CD4-positive, alpha-beta T cell treated with Interleukin-15 for 4 hours (primary cell): Measurements from ENCODE around the gene PBOV1.

Experiments used
- DNase-seq: peaks from one replicate; pipeline ENCODE4 v3.0.0-alpha.2; 2020; ENCODE audit warnings: low spot score

Gene PBOV1

DNA sequence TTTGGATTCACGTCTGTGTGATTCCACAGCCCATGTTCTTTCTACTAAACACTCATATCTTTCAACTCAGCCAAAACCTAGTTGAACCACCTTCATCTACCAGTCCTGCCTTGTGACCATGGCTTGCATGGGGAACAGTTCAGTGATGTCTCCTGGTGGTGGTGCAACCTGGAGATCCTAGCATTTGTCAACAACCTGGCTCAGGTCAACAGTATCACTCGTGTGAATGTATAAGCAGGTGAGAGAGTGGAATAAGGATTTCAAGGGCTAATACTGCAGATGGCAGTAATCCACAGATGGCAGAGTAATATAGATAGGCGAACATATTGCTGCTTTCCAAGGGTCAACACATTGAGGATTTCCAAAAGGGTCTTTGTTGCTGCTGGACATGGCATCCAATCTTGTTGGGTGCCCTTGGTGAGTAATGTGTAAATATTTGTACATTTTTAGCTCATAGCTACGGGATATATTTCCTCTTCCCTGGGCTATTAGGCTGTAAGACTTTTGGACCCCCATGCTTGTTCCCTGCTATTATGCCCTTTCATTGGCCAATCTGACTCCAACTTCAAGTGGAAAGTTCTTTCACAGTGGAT lies 13.4 kb downstream of the PBOV1 start:
- no peak for DNase-seq

DNA sequence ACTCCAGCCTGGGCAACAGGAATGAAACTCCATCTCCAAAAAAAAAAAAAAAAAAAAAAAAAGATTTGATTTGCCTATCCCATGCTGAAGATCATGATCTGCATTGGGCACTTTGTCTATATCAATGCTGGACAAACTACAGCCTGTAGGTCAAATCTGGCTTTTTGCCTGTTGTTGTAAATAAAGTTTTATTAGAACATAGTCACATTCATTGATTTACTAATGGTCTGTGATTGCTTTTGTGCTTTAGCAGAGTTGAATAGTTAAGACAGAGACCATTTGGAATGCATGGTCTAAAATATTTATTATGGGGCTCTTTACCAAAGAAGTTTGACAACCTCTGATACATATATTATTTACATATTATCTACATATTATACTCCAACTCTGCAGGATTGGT lies 14.0 kb downstream of the PBOV1 start:
- DNase-seq, result no peak

DNA sequence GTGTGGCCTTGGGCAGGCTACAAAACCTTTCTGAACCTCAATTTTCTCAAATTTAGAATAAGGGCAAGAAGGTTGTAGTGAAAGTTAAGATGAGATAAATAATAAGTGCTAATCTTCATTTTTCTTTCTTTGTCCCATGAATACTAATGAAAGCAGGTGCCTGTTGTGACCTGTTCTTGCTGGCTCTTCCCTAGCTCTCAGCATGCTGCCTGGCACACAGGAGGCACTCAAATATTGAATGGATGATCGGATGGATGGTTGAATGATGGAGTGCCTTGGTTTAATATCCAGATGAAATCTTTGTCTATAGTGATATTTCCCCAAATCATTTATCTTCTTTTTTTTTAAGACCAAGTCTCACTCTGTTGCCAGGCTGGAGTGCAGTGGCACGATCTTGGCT lies 15.0 kb downstream of the PBOV1 start:
- DNase-seq, result no peak

DNA sequence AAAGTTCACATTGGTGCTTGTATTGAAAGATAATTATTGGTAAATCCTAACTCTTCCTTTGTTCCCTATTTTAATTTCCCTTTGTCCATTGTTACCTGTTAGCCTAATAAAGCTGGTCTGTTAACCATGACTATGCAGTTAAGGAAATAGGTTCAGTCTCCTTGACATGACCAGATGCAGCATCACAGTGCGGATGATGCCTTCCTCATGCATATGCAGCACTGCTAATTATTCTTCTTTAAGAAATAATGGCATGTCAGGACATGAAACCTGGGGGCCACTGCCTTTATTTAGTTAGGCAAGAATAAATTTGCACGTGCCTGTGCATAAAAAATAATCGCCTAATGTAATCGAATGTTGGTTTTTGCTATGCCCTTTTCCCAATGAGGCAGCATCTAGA lies 16.5 kb downstream of the PBOV1 start:
- no peak for DNase-seq

DNA sequence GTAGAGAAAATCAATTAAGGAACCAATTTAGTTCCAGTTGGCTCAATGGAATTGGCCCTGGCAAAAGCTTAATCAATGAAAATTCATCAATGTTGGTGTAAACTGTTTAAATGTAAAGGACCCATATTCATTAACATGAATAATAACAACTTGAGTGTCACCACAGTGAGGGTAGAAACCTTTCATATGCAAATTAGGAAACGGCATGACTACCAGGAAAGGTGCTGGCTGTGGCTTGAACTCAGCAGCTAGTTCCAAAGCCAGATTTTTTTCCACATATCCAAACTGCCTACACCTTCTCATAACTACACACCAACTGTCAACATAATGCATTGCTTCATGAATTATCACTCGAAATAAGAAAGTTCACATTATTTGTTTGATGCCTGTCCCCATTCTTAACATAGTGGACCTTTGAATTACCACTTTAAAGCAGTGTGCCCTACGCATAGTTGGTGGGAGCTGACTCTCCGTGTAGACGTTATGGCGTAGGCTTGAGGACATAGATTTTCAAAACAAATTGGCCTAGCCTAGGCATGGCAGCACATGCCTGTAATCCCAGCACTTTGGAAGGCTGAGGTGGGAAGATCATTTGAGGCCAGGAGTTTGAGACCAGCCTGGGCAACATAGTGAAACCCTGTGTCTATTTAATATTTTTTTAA lies 19.7 kb downstream of the PBOV1 start:
- DNase-seq, result no peak

DNA sequence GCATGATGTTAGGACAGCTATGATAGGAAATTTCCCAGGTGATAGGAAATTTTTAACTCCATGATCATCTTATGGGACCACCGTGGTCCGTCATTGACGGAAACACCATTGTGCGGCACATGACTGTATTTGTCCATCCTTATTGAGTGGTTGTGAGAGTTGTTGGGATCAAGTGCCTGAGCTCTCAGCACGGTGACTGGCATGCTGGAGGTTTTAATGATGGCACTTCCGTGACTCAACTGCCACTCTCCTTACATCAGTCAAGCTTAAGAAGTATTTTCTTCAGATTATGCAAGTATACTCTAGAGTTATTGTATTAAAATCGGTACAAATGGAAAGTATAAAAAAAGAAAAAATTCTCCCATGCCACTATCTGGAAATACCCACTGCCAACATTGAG lies 20.7 kb downstream of the PBOV1 start:
- no peak for DNase-seq

DNA sequence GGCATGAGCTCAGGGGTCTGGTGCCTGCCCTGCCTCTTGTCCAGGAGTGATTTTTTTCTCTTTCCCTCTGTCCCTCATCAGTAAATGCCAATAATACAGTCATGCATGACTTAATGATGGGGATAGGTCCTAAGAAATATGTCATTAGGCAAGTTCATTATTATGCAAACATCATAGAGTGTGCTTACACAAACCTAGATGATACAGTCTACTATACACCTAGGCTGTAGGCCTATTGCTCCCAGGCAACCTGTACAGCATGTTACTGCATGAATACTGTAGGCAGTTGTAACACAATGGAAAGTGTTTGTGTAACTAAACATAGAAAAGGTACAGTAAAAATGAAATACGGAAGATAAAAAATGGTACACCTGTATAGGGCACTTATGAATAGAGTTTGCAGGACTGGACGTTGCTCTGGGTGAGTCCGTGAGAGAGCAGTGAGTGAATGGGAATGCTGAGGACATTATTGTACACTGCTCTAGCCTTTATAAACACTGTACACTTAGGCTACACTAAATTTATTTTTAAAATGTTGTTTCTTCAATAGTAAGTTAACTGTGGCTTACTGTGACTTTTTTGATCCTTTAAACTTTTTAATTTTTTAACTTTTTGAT lies 22.1 kb downstream of the PBOV1 start:
- DNase-seq, result no peak

DNA sequence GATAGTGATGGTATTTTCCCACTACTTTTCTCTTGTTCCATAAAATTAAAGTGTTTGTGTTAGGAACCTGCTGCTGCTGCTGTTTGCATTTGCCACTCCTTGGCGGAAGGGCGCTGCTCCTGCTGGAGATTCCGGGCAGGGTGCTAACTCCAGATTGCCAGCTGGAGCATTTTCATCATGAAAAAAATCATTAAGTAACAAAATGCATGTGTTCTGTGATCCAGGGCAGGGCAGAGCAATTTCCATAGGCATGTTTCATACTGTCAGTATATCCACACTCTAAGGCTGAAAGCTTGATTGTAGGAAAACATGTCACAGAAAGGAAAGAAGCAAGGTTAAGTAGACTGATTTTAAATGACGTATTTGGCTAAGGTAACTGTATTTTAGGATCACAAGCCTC lies 24.0 kb downstream of the PBOV1 start:
- no peak for DNase-seq

DNA sequence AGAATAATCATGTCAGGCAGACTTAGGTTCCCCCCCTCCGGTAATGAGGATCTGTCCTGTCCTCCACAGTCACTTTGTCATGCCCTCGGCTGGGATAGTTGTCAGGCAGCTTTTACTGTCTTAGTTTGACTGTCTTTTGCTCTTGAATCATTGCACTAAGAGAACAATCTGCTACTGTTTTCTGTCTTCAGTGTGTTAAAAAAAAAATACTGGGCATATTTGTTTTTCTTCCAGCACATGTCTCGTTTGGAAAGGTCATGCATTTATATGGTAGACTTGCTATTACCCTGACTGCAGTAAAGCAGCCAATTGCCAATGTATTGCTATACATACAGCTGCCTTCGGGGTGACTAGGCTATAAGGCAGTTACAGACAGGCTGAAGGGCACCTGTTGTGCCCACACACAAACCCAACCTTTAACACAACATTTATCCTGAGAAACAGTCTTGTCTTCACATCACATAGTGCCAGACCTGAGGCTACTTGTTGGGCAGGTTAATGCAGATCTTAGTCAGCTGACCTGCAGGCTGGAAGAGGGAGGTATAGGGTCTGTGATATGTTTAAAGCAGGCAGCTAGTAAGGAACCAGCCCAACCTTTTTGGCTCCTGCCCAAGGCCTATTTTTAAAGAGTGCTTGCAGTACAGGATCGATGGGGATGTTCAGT lies 29.9 kb downstream of the PBOV1 start:
- no peak for DNase-seq

DNA sequence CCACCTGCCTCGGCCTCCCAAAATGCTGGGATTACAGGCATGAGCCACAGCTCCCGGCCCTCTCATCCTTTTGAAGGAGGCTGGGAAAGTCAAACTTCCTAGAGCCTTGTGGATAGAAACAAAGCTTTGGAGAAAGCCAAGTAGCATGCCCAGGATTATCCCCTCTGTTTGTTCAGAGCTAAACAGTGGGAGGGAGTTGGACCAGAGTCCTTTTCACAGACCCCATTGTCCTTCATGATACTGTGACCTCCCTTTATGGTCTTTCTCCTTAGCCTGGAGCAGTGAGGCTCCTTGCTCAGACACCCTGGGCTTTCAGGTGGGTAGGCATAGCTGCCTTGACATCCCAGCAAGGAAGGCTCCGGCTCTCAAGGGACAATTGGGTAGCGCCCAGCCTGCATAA lies 31.1 kb downstream of the PBOV1 start:
- no peak for DNase-seq

DNA sequence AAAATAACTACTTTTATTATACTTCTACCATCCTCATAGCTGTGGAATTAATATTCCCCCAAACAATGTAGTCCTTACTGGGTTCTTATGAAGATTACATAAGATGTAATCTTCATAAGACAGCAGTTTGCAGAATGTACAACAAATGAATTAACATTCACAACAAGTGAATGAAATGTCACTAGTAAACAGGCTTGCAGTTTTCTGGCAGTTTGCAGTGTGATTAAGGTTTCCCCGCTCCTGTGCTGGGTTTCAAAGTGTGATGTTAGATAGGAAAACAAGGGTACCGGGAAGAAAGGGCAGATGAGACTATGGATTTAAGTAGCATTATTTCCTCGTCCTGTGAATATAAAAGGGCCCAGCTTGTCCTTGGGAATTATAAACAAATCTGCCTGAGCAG lies 34.1 kb downstream of the PBOV1 start:
- DNase-seq, result no peak

DNA sequence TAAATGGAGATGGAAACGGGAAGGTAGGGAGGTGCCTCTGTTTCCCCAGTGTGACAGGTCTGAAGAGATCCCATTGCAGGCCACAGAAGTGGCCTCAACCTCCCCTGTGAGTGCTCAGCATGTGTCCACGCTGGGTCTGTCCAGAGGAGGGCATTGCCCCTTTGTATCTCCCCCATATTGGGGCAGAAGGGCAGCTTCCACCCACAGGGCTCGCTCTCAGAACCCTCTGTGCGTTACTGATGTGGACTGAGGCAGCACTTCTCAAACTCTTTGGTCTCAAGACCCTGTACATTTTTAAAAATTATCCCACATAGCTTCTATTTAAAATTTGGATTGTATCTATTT lies 34.5 kb downstream of the PBOV1 start:
- no peak for DNase-seq

DNA sequence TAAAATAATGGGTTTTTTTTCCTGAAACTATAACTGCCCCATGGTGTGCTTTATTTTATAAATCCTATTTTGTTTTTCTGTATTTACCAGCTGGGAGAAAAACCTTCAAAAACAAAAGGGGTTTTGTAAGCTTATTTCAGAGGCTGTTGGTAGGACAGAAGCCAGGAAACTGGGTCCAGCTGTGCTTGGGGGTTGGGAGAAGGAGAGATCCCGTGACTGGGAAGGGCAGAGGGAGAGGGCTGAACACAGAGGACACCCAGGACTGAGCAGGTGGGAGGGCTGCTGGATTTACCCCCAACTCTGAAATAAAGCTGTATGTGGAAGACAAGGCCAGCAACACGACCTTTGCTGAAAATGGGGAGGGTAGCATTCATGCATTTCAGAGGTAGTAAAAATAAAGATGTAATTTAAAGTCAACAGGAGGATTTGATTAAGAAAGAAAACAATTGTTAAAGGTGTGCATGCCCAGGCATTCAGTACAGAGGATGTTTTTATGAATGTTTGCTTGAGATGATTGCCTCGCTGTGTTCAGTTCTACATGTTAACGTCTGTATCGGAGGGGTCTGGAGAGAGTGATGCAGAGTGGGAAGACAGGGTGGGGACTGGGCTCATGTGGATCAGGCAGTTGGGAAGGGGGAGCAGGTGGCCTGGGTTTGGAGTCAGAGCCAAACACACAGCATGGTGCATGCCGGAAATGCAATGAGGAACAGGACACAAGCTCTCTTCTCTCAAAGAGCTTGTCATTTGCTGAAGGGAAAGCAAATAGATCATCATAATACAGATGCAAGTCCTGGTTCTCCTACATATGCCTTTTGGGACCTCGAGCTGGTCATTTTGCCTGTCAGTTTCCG lies 35.1 kb downstream of the PBOV1 start:
- DNase-seq, result no peak

DNA sequence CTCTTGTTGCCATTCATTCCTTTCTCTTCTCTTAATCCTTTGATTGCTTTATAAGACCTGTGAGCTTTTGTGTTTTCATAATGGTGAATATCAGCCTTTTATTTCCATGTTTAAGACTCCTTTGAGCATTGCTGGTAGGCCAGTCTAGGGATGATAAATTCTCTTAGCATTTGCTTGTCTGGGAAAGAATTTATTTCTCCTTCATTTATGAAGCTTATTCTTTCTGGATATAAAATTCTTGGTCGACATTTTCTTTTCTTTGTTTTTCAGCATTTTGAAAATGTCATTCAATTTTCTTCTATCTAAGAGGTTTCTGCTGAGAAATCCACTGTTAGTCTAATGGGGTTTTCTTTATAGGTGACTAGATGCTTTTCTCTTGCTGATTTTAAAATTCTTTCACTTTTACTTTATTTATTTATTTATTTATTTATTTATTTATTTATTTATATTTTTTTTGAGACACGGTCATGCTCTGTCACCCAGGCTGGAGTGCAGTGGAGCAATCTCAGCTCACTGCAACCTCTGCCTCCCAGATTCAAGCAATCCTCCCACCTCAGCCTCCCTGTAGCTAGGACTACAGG lies 41.5 kb downstream of the PBOV1 start:
- DNase-seq, result no peak

DNA sequence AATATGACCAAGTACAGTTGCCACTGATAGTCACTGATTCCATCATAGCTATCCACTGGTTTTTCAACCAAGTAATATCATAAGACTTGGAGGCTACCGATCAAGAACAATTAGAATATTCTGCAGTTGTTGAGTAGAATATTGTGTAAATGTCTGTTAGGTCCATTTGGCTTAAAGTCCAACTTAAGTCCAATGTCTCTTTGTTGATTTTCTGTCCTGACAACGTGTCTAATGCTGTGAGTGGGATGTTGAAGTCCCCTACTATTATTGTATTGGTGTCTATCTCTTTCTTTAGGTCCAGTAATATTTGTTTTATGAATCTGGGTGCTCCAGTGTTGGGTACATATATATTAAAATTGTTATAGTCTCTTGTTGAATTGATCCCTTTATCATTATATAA lies 42.7 kb downstream of the PBOV1 start:
- no peak for DNase-seq
